Calu3 (cell line): Measurements from ENCODE around the gene RPS6KA5. TPM values are rescaled to one million over a fixed set of nuclear protein-coding genes. Genes with fewer than 3 reads are reported as not detected.

Source experiments
- BruUV-seq: library from RNA; stranded (reverse); fragments of 400-500 nt; replicated peaks from 2 replicates; lab custom pipeline; 2021; lab: Mats Ljungman, UMichigan
- CTCF ChIA-PET: fragments of 300-600 bp; sonication (Branson Sonifier 250); formaldehyde crosslinking; loops from one replicate; lab custom pipeline; 2022; ENCODE audit warnings: antibody characterized with exemption; lab: Charles Lee
- DNase-seq: peaks from one replicate; pipeline ENCODE4 v3.0.0; 2022
- H3K27ac Mint-ChIP-seq: one replicate; pipeline ENCODE4 v1.8.0; 2022; ENCODE audit warnings: mixed read lengths; ENCODE audit not compliant: unreplicated experiment
- H3K27me3 Mint-ChIP-seq: one replicate; pipeline ENCODE4 v1.8.0; 2022; ENCODE audit warnings: mixed read lengths; ENCODE audit not compliant: unreplicated experiment
- H3K36me3 Mint-ChIP-seq: one replicate; pipeline ENCODE4 v1.8.0; 2022; ENCODE audit warnings: mild to moderate bottlenecking, moderate library complexity, mixed read lengths; ENCODE audit not compliant: insufficient read depth, unreplicated experiment
- H3K4me1 Mint-ChIP-seq: one replicate; pipeline ENCODE4 v1.8.0; 2022; ENCODE audit warnings: mild to moderate bottlenecking, low read depth, mixed read lengths; ENCODE audit not compliant: unreplicated experiment
- H3K4me3 Mint-ChIP-seq: one replicate; pipeline ENCODE4 v1.8.0; 2022; ENCODE audit warnings: mild to moderate bottlenecking, low read depth, moderate library complexity, mixed read lengths; ENCODE audit not compliant: unreplicated experiment
- H3K9me3 Mint-ChIP-seq: one replicate; pipeline ENCODE4 v1.8.0; 2022; ENCODE audit warnings: low read depth, mixed read lengths; ENCODE audit not compliant: unreplicated experiment
- intact Hi-C: fragments of 100-400 bp; cut with micrococcal nuclease; formaldehyde crosslinking; loops from one replicate; pipeline ENCODE4 v1.10.0; 2022; ENCODE audit not compliant: unreplicated experiment
- total RNA-seq: library from RNA; stranded (reverse); gene quantifications from 2 replicates; pipeline ENCODE4 v1.2.3, GENCODE V29; 2022
- TF ChIP-seq, protein P1 (sequence below): fragments of 200-600 bp; IDR thresholded peaks from one replicate; pipeline ENCODE4 v1.8.0; 2022; ENCODE audit warnings: antibody characterized with exemption; ENCODE audit not compliant: unreplicated experiment

Gene RPS6KA5
- total RNA-seq, 1 experiment from 2014 or later, result 10.3 TPM

DNA sequence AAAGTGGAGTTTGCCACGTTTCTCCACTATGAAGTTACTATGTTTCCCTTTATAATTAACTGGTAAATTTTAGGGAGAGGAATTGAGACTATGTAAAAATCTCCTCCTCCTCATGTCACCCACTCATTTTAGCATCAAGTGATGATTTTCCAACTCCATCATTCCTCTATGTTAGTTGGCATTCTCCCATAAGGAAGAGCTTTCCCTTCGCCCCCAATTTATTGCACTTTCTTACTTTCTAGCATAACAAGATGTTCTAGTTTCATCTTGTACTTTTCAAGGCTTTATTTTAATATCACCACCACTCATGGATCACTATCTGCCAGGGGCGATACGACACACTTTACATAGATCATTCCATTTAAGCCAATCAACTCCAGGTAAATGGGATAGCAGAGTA lies 97.1 kb downstream of the RPS6KA5 start:
- CTCF ChIA-PET, result no interaction called here
- TF ChIP-seq, protein P1, sequence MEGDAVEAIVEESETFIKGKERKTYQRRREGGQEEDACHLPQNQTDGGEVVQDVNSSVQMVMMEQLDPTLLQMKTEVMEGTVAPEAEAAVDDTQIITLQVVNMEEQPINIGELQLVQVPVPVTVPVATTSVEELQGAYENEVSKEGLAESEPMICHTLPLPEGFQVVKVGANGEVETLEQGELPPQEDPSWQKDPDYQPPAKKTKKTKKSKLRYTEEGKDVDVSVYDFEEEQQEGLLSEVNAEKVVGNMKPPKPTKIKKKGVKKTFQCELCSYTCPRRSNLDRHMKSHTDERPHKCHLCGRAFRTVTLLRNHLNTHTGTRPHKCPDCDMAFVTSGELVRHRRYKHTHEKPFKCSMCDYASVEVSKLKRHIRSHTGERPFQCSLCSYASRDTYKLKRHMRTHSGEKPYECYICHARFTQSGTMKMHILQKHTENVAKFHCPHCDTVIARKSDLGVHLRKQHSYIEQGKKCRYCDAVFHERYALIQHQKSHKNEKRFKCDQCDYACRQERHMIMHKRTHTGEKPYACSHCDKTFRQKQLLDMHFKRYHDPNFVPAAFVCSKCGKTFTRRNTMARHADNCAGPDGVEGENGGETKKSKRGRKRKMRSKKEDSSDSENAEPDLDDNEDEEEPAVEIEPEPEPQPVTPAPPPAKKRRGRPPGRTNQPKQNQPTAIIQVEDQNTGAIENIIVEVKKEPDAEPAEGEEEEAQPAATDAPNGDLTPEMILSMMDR, result no peak
- no peaks in the 10 kb centered on the region for H3K27me3 Mint-ChIP-seq
- H3K27ac Mint-ChIP-seq, result no peak overlapping the region
- no peaks in the 10 kb centered on the region for H3K36me3 Mint-ChIP-seq
- H3K4me3 Mint-ChIP-seq, result no peak overlapping the region
- H3K4me1 Mint-ChIP-seq, result peaks cover 11% of the 10 kb centered on the region
- H3K9me3 Mint-ChIP-seq, result no peaks in the 10 kb centered on the region
- no TSS peak for BruUV-seq
- DNase-seq, result no peak
- intact Hi-C loops, result no loop called here

DNA sequence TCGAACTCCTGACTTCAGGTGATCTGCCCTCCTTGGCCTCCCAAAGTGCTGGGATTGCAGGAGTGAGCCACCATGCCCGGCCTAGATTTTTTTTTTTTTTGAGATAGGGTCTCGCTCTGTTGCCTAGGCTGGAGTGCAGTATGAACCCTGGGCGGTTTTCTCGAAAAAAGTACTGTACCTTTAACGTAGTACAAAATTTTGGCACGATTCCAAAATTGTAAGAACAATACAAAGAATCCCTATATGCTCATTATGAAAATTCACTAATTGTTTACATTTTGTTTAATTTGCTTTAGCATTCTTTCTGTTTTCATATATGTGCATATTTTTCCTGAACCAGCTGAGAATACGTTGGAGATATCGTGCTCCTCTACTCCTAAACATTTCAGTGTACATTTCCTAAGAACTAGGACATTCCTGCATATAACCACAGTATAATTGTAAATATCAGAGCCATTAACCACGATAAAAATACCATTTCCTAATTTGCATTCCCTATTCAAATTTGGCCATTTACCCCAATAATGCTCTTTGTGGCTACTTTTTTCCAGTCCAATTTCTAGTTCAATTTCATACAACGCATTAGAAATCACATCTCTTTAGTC lies 97.8 kb downstream of the RPS6KA5 start:
- H3K4me1 Mint-ChIP-seq, result peaks cover 11% of the 10 kb centered on the region
- no peak overlapping the region for H3K27ac Mint-ChIP-seq
- H3K9me3 Mint-ChIP-seq, result no peaks in the 10 kb centered on the region
- DNase-seq, result no peak
- H3K4me3 Mint-ChIP-seq, result no peak overlapping the region
- H3K36me3 Mint-ChIP-seq, result no peaks in the 10 kb centered on the region
- CTCF ChIA-PET, result interaction anchor here (0.7 kb wide), 1 partner anchor 1298 kb away, joined by 3 read pairs; no protein-coding TSS in a partner anchor
- no peaks in the 10 kb centered on the region for H3K27me3 Mint-ChIP-seq
- no TSS peak for BruUV-seq
- intact Hi-C loops, result no loop called here
- TF ChIP-seq, protein P1, result no peak

DNA sequence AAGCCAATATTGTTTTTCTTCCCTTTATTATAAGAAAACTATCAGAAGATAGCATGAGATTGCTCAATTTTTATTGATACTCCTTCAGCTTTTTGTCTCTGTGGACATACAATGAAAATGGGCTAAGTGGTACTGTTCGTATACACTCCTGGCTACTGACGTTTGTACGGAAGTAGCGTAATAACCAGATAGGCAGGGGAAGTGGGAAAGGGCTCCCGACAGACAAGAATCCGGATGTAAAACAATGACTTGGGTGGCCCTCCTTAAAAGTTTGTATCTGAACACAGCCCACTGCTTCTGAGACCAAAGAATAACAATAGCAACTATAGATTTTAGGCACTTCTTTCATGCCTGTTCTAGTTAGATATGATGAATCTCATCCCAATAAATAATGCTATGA lies 99.6 kb downstream of the RPS6KA5 start:
- BruUV-seq, result no TSS peak
- peaks cover 3% of the 10 kb centered on the region for H3K9me3 Mint-ChIP-seq

DNA sequence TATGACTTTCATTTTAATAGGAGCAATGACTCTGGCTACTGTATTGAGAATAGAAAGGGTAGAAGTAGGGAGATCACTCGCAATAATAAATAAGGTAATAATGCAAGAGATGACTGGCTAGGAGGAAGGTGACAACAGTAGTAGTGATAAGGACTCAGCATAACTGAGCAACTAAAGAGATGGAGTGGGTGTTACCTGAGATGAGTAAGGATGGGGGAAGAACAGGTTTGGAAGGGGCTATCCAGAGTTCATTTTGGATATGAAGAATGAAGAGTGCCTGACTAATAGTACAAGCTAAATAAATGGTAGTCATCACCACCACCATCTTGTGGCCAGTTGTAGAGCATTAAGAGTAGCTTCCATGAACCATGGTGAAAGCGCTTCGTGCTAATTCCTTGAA lies 101.1 kb downstream of the RPS6KA5 start:
- no peaks in the 10 kb centered on the region for H3K4me1 Mint-ChIP-seq
- peaks cover 9% of the 10 kb centered on the region for H3K9me3 Mint-ChIP-seq
- CTCF ChIA-PET, result no interaction called here
- TF ChIP-seq, protein P1, result no peak
- H3K27ac Mint-ChIP-seq, result no peak overlapping the region
- no TSS peak for BruUV-seq
- H3K27me3 Mint-ChIP-seq, result no peaks in the 10 kb centered on the region
- no peak overlapping the region for H3K4me3 Mint-ChIP-seq
- no peaks in the 10 kb centered on the region for H3K36me3 Mint-ChIP-seq
- no peak for DNase-seq
- intact Hi-C loops, result no loop called here

More for the DNA sequence above, 99.6 kb downstream of the RPS6KA5 start:
- CTCF ChIA-PET, result no interaction called here
- intact Hi-C loops, result loop anchor here (1.0 kb wide), 1 partner anchor 10 kb away; no protein-coding TSS in a partner anchor
- peaks cover 8% of the 10 kb centered on the region for H3K4me1 Mint-ChIP-seq
- H3K36me3 Mint-ChIP-seq, result no peaks in the 10 kb centered on the region
- DNase-seq, result no peak
- H3K27me3 Mint-ChIP-seq, result no peaks in the 10 kb centered on the region
- no peak overlapping the region for H3K27ac Mint-ChIP-seq
- H3K4me3 Mint-ChIP-seq, result no peak overlapping the region
- TF ChIP-seq, protein P1, result no peak
